GM19351 (cell line): ENCODE measurements around the gene IDH2.
"Not testable (repeated sequence)": the region's sequence is repeated elsewhere in the genome, so short reads cannot be mapped to it uniquely, and the experiment has no call there.

Experiments used
- ATAC-seq: cut with Tn5 transposase; IDR thresholded peaks from one replicate; pipeline ENCODE4 v1.9.1; 2021; ENCODE audit warnings: mild to moderate bottlenecking, moderate library complexity; ENCODE audit not compliant: unreplicated experiment

The IDH2 gene

GRCh38 chr15:90101969-90102890 lies at the start of gene IDH2:
Gene IDH2 (minus strand): TSS chr15:90102468. CDS start chr15:90102390, 78 bp downstream.
- peak; percentile 63 for ATAC-seq

DNA sequence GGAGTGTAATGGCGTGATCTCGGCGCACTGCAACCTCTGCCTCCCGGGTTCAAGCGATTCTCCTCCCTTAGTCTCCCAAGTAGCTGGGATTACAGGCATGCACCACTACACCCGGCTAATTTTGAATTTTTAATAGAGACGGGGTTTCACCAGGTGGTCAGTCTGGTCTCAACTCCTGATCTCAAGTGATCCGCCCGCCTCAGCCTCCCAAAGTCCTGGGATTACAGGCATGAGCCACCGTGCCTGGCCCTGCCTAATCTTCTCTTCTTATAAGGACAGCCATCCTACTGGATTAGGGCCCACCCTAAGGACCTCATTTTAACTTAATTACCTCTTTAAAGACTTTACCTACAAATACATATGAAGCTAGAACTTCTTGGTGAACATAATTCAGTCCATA lies 48.3 kb upstream of the IDH2 start:
- not testable (repeated sequence) for ATAC-seq

DNA sequence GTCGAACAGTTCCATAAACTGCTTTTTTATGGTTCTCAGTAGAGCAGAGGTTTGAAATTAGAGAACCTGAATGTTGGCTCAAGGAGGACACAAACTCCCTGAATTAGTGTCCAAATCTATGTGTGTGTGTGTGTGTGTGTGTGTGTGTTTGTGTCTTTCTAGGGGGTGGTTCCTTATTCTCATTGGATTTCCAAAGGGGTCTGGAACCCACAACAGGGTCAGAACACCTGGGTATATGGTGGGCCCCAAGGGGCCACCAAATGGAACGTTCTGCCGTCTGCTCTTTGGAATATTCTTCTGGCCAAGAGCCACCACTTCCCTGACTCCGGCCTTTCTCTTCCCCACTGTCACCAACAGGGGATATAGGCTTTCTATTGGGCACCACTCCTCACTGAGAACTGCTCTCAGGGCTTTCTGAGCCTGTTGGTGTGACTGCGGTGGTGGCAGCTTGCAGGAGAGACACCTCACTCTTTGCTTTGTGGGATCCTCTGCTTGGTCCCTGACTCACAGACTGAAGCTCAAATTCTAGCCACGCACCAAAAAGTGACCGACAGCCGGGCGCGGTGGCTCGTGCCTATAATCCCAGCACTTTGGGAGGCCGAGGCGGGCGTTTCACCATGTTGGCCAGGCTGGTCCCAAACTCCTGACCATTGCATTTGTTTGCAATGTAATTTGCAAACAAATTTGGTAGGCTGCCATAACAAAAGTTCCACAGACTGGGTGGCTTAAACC lies 47.5 kb upstream of the IDH2 start:
- no peak for ATAC-seq

- ATAC-seq: not testable (repeated sequence)
Observed at GRCh38 chr15:90146198-90146761, 44.0 kb upstream of the IDH2 start.

- ATAC-seq: no peak
Observed at GRCh38 chr15:90145761-90146160, 43.5 kb upstream of the IDH2 start.

GRCh38 chr15:90145259-90145658 lies 43.0 kb upstream of the IDH2 start:
- ATAC-seq: no peak

DNA sequence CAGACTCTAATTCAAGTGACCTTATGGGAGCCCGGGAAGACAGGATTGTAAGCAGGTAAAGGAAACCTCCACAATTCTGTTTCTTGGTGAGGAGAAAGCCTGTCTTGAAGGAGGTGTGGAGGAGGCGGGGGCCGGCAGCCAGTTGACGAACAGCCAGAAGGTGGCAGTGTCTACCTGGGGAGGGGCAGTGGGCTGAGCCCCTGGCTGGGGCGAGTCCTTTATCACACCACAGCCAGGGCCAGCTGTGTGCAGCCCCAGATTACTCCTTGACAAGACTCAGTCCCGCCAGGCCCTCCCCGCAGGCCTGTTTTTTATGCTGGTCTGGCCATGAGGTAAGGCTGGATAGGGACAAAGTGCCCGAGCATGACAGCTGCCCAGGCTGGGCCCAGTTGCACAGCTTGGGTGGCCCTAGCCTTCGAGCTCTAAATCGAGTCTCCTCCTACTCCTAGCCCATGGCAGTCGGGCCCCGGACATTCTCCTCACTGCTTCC lies 40.9 kb upstream of the IDH2 start:
- peak; percentile 75 for ATAC-seq

DNA sequence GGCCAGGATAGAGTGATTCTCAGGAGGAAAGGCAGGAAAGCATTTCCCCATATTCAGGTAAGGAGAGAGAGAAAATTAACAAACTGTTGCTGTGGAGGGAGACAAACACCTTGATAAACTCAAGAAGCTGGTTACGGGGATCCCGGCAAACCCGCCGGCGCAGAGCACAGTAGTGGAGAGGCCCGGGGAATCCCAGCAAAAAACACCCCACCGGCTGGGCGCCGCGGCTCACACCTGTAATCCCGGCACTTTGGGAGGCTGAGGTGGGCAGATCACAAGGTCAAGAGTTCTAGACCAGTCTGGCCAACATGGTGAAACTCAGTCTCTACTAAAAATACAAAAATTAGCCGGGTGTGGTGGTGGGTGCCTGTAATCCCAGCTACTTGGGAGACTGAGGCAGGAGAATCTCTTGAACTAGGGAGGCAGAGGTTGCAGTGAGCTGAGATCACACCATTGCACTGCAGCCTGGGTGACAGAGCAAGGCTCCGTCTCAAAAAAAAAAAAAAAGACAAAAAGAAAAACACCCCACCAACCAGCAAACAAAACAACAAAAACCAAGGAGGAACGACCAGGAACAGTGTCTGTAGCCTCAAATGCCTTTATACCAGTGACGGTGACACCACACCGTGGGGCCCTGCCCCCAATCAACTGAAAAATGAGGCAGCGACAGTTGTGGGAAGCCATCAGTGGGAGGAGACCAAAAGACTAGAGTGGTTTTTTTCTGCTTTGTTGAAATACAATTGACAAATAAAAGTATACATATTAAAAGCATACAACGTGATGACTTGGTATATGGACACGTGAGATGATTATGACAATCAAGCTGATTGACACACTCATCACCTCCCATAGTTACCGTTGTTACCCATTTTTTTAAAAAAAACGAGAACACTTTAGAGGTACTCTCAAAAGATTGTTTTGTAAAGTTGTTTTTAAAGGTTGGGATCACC lies 40.2 kb upstream of the IDH2 start:
- no peak for ATAC-seq

DNA sequence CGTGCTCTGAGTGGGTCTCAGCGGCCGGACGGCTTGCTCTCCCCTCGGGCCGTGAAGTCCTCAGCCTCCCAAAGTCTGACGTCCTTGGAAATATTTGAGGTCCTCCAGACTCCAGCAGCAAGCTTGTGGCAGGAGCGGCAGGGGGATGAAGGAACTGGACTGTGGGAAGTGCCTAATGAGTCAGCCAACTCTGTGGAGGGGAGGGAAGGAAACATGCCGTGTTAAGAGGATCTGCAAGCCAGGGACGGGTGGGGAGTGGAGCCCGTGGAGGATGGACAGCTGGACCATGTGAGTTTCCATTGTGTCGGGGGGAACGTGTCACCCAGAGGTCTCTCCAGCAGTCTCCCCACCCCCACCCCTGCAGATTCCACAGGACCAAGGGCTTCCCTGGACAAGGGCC lies 39.4 kb upstream of the IDH2 start:
- ATAC-seq: no peak

DNA sequence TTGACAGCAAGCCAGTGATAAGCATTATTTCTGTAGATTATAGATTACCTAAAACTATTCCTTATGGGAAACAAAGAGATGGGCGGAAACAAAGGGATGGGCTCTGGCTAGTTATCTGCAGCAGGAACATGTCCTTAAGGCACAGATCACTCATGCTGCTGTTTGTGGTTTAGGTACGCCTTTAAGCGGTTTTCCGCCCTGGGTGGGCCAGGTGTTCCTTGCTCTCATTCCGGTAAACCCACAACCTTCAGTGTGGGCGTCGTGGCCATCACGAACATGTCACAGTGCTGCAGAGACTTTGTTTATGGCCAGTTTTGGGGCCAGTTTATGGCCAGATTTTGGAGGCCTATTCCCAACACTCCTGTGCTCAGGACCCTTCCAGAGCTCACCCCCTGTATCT lies 37.3 kb upstream of the IDH2 start:
- not testable (repeated sequence) for ATAC-seq

DNA sequence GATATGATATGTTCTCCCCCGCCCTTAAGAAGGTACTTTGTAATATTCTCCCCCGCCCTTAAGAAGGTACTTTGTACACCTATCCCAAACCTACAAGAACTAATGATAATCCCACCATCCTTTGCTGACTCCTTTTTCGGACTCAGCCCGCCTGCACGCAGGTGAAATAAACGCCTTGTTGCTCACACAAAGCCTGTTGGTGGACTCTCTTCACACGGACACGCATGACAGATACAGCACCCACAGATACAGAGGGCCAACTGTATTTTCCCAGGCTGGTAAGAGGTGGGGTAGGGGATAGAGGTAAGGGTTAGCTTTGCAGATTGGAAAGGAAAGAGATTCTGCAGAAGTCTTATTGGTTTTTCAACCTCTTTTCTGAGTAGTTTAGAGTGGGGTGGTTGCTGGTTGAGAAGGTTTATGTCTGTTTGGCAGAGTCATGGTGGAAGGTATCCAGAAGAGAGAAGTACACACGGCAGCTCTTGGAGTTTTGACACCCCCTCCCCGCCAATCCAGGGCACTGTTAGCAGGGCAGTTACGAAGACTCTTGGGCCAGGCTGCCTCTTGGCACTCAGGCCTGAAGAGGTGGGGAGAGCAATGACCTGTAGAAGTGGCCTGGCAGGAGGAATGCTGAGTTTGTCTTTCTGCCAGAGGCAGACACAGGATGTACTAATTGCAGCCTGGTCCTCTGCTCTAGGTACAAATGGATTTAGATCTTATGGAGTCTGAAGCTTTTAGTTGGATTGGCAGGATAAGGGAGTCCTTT lies 36.0 kb upstream of the IDH2 start:
- no peak for ATAC-seq

DNA sequence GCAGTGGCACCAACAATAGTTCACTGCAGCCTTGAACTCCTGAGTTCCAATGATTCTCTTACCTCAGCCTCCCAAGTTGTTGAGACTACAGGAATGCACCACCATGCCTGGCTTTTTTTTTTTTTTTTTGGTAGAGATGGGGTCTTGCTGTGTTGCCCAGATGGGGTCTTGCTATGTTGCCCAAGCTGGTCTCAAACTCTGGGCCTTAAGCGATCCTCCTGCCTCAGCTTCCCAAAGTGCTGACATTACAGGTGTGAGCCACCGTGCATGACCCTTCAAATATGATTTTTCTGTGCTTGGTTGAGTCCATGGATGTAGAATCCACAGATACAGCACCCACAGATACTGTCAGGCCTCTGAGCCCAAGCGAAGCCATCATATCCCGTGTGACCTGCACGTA lies 30.2 kb upstream of the IDH2 start:
- ATAC-seq: no peak

GRCh38 chr15:90131848-90132247 lies 29.6 kb upstream of the IDH2 start:
- no peak for ATAC-seq

- no peak for ATAC-seq
Observed at GRCh38 chr15:90130291-90130690, 28.0 kb upstream of the IDH2 start.

GRCh38 chr15:90126596-90127435 lies 24.5 kb upstream of the IDH2 start:
- ATAC-seq: no peak

GRCh38 chr15:90126022-90126421 lies 23.8 kb upstream of the IDH2 start:
- ATAC-seq: no peak

GRCh38 chr15:90124507-90124906 lies 22.2 kb upstream of the IDH2 start:
- ATAC-seq: no peak

DNA sequence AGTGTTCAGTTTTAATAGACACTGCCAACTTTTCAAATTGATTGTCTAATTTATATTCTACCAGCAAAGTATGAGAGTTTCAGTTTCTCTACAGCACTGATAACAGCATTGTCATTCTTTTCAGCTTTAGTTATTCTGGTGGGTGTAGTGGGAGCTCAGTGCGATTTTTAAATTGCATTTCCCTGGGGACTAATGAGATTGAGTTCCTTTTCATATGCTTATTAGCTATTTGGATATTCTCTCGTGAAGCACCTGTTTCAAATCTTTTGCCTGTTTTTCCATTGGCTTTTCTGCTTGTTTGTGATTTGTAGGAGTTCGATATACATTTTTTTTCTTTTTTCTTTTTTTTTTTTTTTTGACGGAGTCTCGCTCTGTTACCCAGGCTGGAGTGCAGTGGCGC lies 18.8 kb upstream of the IDH2 start:
- no peak for ATAC-seq

DNA sequence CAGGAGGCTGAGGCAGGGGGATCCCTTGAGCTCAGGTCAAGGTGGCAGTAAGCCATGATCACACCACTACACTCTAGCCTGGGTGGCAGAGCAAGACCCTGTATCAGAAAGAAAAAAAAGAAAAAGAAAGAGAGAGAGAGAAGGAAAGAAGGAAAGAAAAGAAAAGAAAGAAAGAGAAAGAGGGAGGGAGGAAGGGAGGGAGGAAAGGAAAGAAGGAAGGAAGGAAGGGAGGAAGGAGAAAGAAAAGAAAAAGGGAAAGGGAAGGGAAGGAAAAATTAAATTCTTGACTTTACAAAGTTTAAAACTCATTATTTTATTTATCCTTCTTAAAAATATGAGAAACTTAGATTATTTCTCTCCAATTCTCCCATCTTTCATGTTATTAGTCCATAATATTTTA lies 17.1 kb upstream of the IDH2 start:
- no peak for ATAC-seq
